HG02870 (cell line): ENCODE results near the gene ITGAL.
"Not testable (repeated sequence)": the region's sequence is repeated elsewhere in the genome, so short reads cannot be mapped to it uniquely, and the experiment has no call there.

Source experiments
- ATAC-seq: cut with Tn5 transposase; IDR thresholded peaks from one replicate; pipeline ENCODE4 v1.9.1; 2021; ENCODE audit warnings: mild to moderate bottlenecking, moderate library complexity; ENCODE audit not compliant: unreplicated experiment

Gene ITGAL

GRCh38 chr16:30472328-30472942, at the start of gene ITGAL:
TSS of gene ITGAL (plus strand) at chr16:30472742. CDS start at chr16:30472838, 96 bp downstream.
- ATAC-seq = no peak

DNA sequence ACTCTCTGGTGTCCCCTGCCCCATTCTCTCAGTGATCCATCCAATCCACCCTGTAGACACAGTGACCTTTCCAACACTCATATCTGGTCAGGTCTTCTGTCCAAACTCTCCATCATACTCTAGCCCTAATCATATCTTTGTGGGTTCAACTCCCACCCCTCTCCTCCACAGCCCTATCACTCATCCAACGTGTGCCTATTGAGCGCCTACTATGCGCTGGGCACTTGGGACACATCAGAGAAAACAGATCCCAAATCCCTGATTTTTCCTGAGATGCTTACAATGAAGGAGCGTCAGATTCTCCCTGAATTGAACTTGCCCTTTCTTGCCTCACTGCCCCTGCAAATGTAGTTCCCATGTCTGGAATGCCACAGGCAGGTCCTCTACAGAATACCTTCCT, 44.5 kb upstream of the ITGAL start:
- ATAC-seq = no peak

GRCh38 chr16:30429418-30429677, 43.2 kb upstream of the ITGAL start:
- ATAC-seq = peak; percentile 10

- ATAC-seq = peak; percentile 93
Measured at GRCh38 chr16:30429678-30430427, 42.7 kb upstream of the ITGAL start, which contains the start of gene DCTPP1. TSS of gene DCTPP1 (minus strand) at chr16:30430030. CDS start at chr16:30429980, 50 bp downstream.

DNA sequence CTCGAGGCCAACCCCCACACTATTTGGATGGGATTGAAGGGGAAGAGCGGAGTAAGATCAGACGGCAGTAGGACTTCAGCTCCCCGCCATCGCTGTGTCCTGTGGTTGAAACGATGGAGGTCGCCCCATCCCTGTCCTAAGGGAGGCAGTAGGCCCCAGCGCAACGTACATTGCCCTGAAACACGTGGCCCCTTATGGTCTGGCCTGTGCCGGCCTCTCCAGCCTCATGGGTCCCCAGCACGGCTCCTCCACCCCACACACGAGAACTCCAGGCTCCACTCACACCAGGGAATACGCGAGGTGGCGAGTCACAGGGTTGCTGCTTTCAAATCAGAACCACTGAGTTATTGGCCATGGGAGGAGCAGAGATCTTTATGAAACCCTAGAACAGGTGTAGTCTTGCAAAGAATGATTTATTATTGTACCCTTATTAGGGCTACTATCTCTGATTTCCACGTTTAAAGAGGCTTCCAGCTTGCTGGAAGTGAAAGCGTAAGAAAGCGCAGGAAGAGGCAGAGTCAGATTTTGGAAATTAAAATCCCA, 42.0 kb upstream of the ITGAL start:
- ATAC-seq = peak; percentile 13

GRCh38 chr16:30434852-30435251, 37.7 kb upstream of the ITGAL start:
- ATAC-seq = no peak

GRCh38 chr16:30437511-30438046, 35.0 kb upstream of the ITGAL start:
- ATAC-seq = no peak

- ATAC-seq = no peak
Measured at GRCh38 chr16:30438835-30439234, 33.7 kb upstream of the ITGAL start.

- ATAC-seq = no peak
Measured at GRCh38 chr16:30439720-30440348, 32.7 kb upstream of the ITGAL start.

DNA sequence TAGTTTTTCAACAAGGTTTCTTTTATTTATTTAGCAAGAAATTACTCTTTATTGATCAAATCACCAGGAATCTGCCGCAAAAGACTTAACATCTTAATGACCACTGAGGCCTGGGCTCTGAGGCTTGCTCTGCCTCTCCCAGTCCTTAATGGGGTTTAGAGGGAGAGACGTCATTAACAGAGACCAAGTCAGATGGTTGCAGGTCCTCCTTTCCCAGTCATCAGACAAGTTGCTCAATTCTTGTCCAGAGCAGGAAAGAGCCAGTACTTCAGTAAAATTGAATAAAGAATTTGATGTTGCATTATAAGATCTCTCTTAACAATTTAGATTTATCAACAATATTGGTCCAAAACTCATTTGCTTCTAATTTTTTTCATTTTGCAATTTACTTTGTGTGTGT, 28.9 kb upstream of the ITGAL start:
- ATAC-seq = no peak

GRCh38 chr16:30444231-30445148, 28.1 kb upstream of the ITGAL start:
- no peak for ATAC-seq

DNA sequence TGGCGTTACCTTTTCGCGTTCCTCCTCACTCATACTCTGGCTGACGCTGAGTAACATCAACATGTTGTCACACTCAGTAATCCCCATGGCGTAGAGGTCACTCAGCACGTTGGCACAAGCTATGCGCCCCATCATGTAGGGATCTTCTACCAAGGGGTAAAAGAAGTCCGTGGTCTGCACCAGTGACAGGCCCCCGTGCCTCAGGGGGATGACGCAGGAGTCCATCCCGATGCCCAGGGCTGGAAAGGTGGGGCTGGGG, 27.5 kb upstream of the ITGAL start:
- ATAC-seq = no peak

DNA sequence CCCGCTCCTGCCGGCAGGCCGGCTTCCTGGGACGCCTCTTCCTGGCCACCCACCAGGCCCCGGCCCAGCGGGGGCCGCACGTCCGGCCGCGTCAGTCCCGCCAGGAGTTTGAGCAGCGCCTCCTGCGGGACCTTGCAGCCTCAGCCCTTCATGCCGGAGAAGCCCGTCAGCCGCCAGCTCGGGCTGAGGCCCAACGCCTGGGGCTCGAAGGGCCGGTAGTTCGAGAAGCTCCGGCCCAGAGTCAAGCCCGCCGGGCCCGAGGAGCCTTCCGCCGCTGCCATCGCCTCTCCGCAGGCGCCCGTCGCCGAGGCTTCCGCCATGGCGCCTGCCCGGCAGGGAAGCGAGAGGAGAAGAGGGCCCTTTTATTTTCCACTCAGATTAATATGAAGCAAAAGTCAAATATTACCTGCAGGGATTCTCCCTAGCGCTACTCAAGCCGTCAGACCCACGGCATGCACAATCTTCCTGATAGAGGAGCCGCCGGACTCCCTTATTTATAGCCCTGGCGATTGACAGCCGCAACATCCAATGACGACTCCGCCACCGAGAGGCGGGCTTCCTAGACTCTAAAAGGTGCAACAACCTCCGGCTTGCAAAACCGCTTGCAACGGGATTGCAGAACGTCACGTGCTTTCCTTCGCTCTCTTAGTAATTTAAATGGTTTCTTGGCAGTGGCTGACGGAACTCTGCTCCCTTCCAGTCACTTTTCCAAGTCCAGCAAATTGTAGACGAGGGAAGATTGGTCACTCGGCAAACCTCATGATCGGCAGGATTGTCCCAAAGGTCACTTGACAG, 26.9 kb upstream of the ITGAL start, which contains the start of gene SEPHS2:
SEPHS2 (minus strand) TSS at position 467 of the 795 bp plus-strand sequence; CDS start at position 320, 147 bp downstream.
- peak; percentile 90 for ATAC-seq

GRCh38 chr16:30446203-30446595, 26.3 kb upstream of the ITGAL start:
- no peak for ATAC-seq

DNA sequence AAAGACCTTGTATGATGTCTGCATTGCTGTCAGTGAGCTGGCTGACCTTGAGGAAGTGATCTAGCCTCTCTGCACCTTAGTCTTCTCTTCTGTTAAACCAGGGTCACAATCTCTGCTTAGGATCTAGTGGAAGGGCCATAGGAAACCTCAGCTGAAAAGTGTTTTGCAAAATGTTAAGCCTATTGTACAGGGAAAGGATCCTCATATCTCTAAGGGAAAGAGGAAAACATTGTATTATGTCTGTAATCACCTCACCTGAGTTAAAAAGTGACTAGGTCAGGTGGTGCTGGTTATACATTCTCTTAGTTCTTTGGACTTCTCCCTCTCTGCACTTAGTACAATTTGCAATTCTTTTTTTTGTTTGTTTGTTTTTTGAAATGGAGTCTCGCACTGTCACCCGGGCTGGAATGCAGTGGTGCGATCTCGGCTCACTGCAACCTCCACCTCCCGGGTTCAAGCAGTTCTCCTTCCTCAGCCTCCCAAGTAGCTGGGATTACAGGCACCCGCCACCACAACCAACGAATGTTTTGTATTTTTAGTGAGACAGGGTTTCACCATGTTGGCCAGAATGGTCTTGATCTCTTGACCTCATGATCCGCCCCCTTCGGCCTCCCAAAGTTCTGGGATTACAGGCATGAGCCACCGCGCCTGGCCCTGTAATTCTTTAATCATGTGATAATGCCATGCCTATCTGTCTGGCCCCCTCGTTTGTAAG, 24.9 kb upstream of the ITGAL start:
- no peak for ATAC-seq

DNA sequence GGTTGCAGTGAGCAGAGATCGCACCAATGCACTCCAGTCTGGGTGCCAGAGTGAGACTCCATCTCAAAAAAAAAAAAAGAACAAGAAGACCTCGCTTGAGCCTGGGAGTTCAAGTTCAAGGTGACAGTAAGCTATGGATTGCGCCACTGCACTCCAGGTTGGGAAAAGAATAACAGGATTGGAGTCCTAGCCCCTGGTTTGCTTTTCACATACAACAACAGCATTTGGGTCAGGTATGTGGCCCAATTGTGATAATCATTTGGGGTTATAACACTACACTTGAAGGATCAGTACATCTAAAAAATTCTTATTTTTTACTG, 23.5 kb upstream of the ITGAL start:
- no peak for ATAC-seq

DNA sequence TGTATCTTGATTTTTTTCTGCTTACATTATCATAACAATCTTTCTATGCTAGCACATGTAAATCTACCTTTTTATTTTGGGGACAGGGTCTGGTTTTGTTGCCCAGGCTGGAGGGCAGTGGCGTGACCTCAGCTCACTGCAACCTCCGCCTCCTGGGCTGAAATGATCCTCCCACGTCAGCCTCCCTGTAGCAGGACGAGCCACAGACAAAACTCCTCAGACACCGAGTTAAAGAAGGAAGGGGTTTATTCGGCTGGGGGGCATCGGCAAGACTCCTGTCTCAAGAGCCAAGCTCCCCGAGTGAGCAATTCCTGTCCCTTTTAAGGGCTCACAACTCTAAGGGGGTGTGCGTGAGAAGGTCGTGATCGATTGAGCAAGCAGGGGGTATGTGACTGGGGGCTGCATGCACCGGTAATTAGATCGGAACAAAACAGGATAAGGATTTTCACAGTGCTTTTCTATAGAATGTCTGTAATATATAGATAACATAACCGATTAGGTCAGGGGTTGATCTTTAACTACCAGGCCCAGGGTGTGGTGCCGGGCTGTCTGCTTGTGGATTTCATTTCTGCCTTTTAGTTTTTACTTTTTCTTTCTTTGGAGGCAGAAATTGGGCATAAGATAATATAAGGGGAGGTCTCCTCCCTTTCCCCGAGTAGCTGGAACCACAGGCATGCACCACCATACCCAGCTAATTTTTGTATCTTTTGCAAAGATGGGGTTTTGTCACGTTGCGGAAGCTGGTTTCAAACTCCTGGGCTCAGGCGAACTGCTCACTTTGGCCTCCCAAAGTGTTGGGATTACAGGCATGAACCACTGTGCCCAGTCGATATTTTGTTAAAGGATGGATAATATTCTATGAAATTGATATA, 19.6 kb upstream of the ITGAL start:
- not testable (repeated sequence) for ATAC-seq

DNA sequence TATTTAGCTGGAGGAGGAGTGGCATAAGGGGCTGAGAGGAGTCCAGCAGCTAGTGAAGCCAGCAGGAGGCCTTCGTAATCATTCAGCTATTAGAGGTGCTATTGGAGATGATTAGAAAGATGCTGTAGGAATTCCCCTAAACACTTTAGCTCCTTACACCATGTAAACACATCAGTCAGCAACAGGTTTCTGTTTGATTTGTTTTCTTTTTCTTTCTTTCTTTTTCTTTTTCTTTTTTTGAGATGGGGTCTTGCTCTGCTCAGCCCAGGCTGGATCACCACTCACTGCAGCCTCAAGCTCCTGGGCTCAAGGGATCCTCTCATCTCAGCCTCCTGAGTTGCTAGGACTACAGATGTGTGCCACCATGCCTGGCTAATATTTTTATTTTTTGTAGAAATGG, 16.2 kb upstream of the ITGAL start:
- no peak for ATAC-seq

GRCh38 chr16:30457256-30457655, 15.3 kb upstream of the ITGAL start:
- no peak for ATAC-seq
